Lower leg skin (tissue), 4 donors: ENCODE measurements around the gene PIGO. TPM values are rescaled to one million over a fixed set of nuclear protein-coding genes. Genes with fewer than 3 reads are reported as not detected.

Source experiments
- DNase-seq, 2 donors: peaks; one replicate each; pipeline ENCODE4 v3.0.0-alpha.2; 2019; ENCODE audit warnings: low spot score in 2 of 2
- H3K4me3 ChIP-seq: fragments of 200-600 bp; sonication (generic); 2 replicates; pipeline ENCODE4 v1.5.1; 2017; ENCODE audit warnings: mild to moderate bottlenecking, low read depth; ENCODE audit not compliant: poor library complexity, severe bottlenecking
- CTCF ChIP-seq, 3 donors: fragments of 450-650 bp; IDR thresholded peaks; one replicate each; pipeline ENCODE4 v1.5.1; 2016; ENCODE audit warnings: antibody characterized with exemption in 3 of 3, mild to moderate bottlenecking in 3 of 3, moderate library complexity in 2 of 3
- POLR2A ChIP-seq, 2 donors: fragments of 450-650 bp; IDR thresholded peaks; one replicate each; pipeline ENCODE4 v1.6.1; 2016 to 2017; ENCODE audit warnings: antibody characterized with exemption in 2 of 2, mild to moderate bottlenecking in 1 of 2, moderate library complexity in 1 of 2
- WGBS, 2 donors: methylation state at CpG; one replicate each; pipeline ENCODE4 v1.1.5; 2018; 5-methylcytosine and 5-hydroxymethylcytosine counted together
- intact Hi-C: fragments of 100-400 bp; cut with DNase I; formaldehyde crosslinking; loops from one replicate; pipeline ENCODE4 v1.15.0; 2023; ENCODE audit warnings: low total_unique reads
- total RNA-seq, 4 donors: library from RNA; depleted of rRNA; stranded (reverse); fragments of >200 nt; gene quantifications; one replicate each; pipeline ENCODE4 v1.1.0, GENCODE V29; 2016

The PIGO gene
- total RNA-seq, 4 donors from 2014 or later, result 9.8 to 21.3 (median 19.0) TPM

DNA sequence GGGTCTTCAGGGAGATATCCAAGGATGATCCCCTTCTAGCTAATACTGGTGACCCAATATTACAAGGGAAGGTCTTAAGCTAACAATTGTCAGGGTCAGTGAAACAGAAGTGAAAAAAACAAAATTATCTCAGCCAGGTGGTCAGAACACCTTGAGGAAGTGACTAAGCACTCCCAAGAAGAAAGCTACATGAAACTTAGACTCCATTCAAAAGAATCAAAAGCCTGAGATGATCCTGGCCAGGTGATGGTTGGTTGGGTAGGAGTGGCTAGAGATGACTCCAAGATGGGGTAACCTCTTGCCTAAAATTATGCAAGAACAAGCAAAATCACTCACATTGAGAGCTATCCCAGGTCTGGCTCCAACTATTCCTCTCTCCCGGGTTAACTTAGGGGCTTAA, 29.3 kb downstream of the PIGO start:
- H3K4me3 ChIP-seq, result no peak overlapping the region
- peak in 1 of 2 donors; percentile 28 for DNase-seq
- WGBS, 2 donors, result 83 to 86% methylated on average over 1 of the region's 1 CpG
- TF ChIP-seq CTCF (IDR thresholded peaks at IDR 0.05) (no peak), POLR2A (IDR thresholded peaks at IDR 0.05) (no peak)
- intact Hi-C loops, result no loop called here

GRCh38 chr9:35060548-35061207, 35.7 kb downstream of the PIGO start:
- H3K4me3 ChIP-seq, result no peak overlapping the region
- WGBS, 2 donors, result 84 to 85% methylated on average over 11 of the region's 11 CpGs
- TF ChIP-seq CTCF (IDR thresholded peaks at IDR 0.05) (no peak), POLR2A (IDR thresholded peaks at IDR 0.05) (no peak)
- intact Hi-C loops, result no loop called here
- DNase-seq, result no peak

DNA sequence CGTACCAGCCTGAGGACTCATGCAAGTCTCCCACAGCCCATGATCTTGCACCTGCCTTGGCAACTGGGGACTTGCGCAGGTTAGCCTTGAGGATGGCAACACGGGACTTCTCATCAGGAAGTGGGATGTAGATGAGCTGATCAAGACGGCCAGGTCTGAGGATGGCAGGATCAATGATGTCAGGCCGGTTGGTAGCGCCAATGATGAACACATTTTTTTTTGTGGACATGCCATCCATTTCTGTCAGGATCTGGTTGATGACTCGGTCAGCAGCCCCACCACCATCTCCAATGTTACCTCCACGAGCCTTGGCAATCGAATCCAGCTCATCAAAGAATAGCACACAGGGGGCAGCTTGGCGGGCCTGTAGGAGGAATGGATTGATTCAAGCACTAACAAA, 37.0 kb downstream of the PIGO start:
- peak in 1 of 2 donors; percentile 53 for DNase-seq
- intact Hi-C loops, result no loop called here
- TF ChIP-seq POLR2A (IDR thresholded peaks at IDR 0.05), result no peak
- TF ChIP-seq CTCF (IDR thresholded peaks at IDR 0.05), result no peak
- 87 to 97% methylated on average over 10 of the region's 10 CpGs for WGBS, 2 donors
- no peak overlapping the region for H3K4me3 ChIP-seq

DNA sequence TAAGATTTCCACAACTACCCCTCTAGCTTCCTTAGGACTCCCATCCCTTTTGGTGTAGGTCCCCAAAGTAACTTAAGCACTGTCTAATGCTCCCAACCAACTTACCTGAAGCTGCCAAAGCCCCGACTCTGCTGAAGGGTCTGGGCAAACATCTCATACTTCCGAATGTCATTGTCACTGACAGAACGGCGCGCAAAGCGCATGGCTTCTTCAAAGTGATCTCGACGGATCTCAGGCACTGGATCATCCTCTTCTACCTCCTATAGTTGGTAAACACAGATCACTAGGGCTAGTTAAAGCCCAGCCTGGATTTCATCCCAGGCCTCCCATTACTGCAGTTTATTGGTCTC, 39.1 kb downstream of the PIGO start:
- no peak overlapping the region for H3K4me3 ChIP-seq
- intact Hi-C loops, result no loop called here
- no peak for TF ChIP-seq POLR2A (IDR thresholded peaks at IDR 0.05)
- TF ChIP-seq CTCF (IDR thresholded peaks at IDR 0.05), result no peak
- WGBS, 2 donors, result 97 to 99% methylated on average over 8 of the region's 8 CpGs
- DNase-seq, result no peak

GRCh38 chr9:35056571-35057270, 39.7 kb downstream of the PIGO start:
- TF ChIP-seq CTCF (IDR thresholded peaks at IDR 0.05), result no peak
- no peak for TF ChIP-seq POLR2A (IDR thresholded peaks at IDR 0.05)
- no peak overlapping the region for H3K4me3 ChIP-seq
- intact Hi-C loops, result no loop called here
- 89 to 90% methylated on average over 9 of the region's 9 CpGs for WGBS, 2 donors
- no peak for DNase-seq
